Stimulated activated naive CD8-positive, alpha-beta T cell treated with anti-CD3 and anti-CD28 coated beads, Interleukin-15, Interleukin-2, amounts not matched to agents 100 ng/mL and 50 ng/mL, for 24 hours (primary cell): ENCODE measurements around the gene ASB13.

Experiments used
- H3K27ac Mint-ChIP-seq: one replicate; pipeline ENCODE4 v1.8.0; 2021; ENCODE audit warnings: mild to moderate bottlenecking, mixed read lengths
- H3K27me3 Mint-ChIP-seq: one replicate; pipeline ENCODE4 v1.8.0; 2021; ENCODE audit warnings: mixed read lengths
- H3K36me3 Mint-ChIP-seq: one replicate; pipeline ENCODE4 v1.8.0; 2021; ENCODE audit warnings: low read depth, mixed read lengths
- H3K4me1 Mint-ChIP-seq: one replicate; pipeline ENCODE4 v1.8.0; 2021; ENCODE audit warnings: low read depth, mixed read lengths
- H3K4me3 Mint-ChIP-seq: one replicate; pipeline ENCODE4 v1.8.0; 2021; ENCODE audit warnings: mild to moderate bottlenecking, mixed read lengths
- H3K9me3 Mint-ChIP-seq: one replicate; pipeline ENCODE4 v1.8.0; 2021; ENCODE audit warnings: mixed read lengths

ASB13 gene

GRCh38 chr10:5616046-5616445 lies 50.3 kb downstream of the ASB13 start:
- Mint-ChIP-seq H3K4me3 (no peak overlapping the region), H3K4me1 (no peaks in the 10 kb centered on the region), H3K9me3 (no peaks in the 10 kb centered on the region), H3K27ac (no peak overlapping the region), H3K27me3 (no peaks in the 10 kb centered on the region), H3K36me3 (no peaks in the 10 kb centered on the region)

- no peak overlapping the region for H3K27ac Mint-ChIP-seq
These were observed 51.1 kb downstream of the ASB13 start for GRCh38 chr10:5615316-5615715.

GRCh38 chr10:5614155-5614721 lies 52.2 kb downstream of the ASB13 start:
- no peak overlapping the region for H3K27ac Mint-ChIP-seq

More at GRCh38 chr10:5615316-5615715, 51.1 kb downstream of the ASB13 start:
- Mint-ChIP-seq H3K9me3 (no peaks in the 10 kb centered on the region), H3K4me3 (no peak overlapping the region), H3K4me1 (peaks cover under 1% of the 10 kb centered on the region), H3K27me3 (no peaks in the 10 kb centered on the region), H3K36me3 (no peaks in the 10 kb centered on the region)

GRCh38 chr10:5613481-5614154 lies 52.8 kb downstream of the ASB13 start:
- no peaks in the 10 kb centered on the region for H3K36me3 Mint-ChIP-seq
- no peaks in the 10 kb centered on the region for H3K9me3 Mint-ChIP-seq
- peaks cover under 1% of the 10 kb centered on the region for H3K27me3 Mint-ChIP-seq
- peaks cover 4% of the 10 kb centered on the region for H3K4me1 Mint-ChIP-seq
- no peak overlapping the region for H3K27ac Mint-ChIP-seq
- H3K4me3 Mint-ChIP-seq, result no peak overlapping the region

More at GRCh38 chr10:5614155-5614721, 52.2 kb downstream of the ASB13 start:
- Mint-ChIP-seq H3K4me3 (no peak overlapping the region), H3K27me3 (no peaks in the 10 kb centered on the region), H3K4me1 (peaks cover 4% of the 10 kb centered on the region), H3K9me3 (no peaks in the 10 kb centered on the region), H3K36me3 (no peaks in the 10 kb centered on the region)

- H3K27ac Mint-ChIP-seq, result no peak overlapping the region
These were observed 54.3 kb downstream of the ASB13 start for GRCh38 chr10:5611899-5612680.

GRCh38 chr10:5609952-5610616 lies 56.3 kb downstream of the ASB13 start:
- peaks cover 4% of the 10 kb centered on the region for H3K4me1 Mint-ChIP-seq
- H3K27me3 Mint-ChIP-seq, result peaks cover 6% of the 10 kb centered on the region
- no peak overlapping the region for H3K4me3 Mint-ChIP-seq
- H3K9me3 Mint-ChIP-seq, result no peaks in the 10 kb centered on the region
- no peak overlapping the region for H3K27ac Mint-ChIP-seq
- H3K36me3 Mint-ChIP-seq, result no peaks in the 10 kb centered on the region

More at GRCh38 chr10:5611899-5612680, 54.3 kb downstream of the ASB13 start:
- Mint-ChIP-seq H3K4me1 (peaks cover 4% of the 10 kb centered on the region), H3K9me3 (no peaks in the 10 kb centered on the region), H3K4me3 (no peak overlapping the region), H3K27me3 (peaks cover 6% of the 10 kb centered on the region), H3K36me3 (no peaks in the 10 kb centered on the region)

GRCh38 chr10:5608608-5609220 lies 57.7 kb downstream of the ASB13 start:
- Mint-ChIP-seq H3K4me3 (no peak overlapping the region), H3K9me3 (no peaks in the 10 kb centered on the region), H3K27me3 (peaks cover 6% of the 10 kb centered on the region), H3K27ac (no peak overlapping the region), H3K4me1 (peaks cover 4% of the 10 kb centered on the region), H3K36me3 (no peaks in the 10 kb centered on the region)

- H3K27me3 Mint-ChIP-seq, result peaks cover 6% of the 10 kb centered on the region
- H3K4me3 Mint-ChIP-seq, result no peak overlapping the region
- H3K9me3 Mint-ChIP-seq, result no peaks in the 10 kb centered on the region
- H3K4me1 Mint-ChIP-seq, result peaks cover 4% of the 10 kb centered on the region
- H3K36me3 Mint-ChIP-seq, result no peaks in the 10 kb centered on the region
- no peak overlapping the region for H3K27ac Mint-ChIP-seq
These were observed 58.8 kb downstream of the ASB13 start for GRCh38 chr10:5607594-5607993.

- H3K27ac Mint-ChIP-seq, result no peak overlapping the region
- peaks cover 6% of the 10 kb centered on the region for H3K27me3 Mint-ChIP-seq
- H3K4me3 Mint-ChIP-seq, result no peak overlapping the region
- H3K36me3 Mint-ChIP-seq, result no peaks in the 10 kb centered on the region
- peaks cover 4% of the 10 kb centered on the region for H3K4me1 Mint-ChIP-seq
- no peaks in the 10 kb centered on the region for H3K9me3 Mint-ChIP-seq
These were observed 59.5 kb downstream of the ASB13 start for GRCh38 chr10:5606864-5607263.

GRCh38 chr10:5606321-5606720 lies 60.1 kb downstream of the ASB13 start:
- Mint-ChIP-seq H3K27ac (no peak overlapping the region), H3K27me3 (peaks cover 6% of the 10 kb centered on the region), H3K4me3 (no peak overlapping the region), H3K9me3 (no peaks in the 10 kb centered on the region), H3K4me1 (peaks cover 4% of the 10 kb centered on the region), H3K36me3 (no peaks in the 10 kb centered on the region)

- Mint-ChIP-seq H3K27me3 (peaks cover 6% of the 10 kb centered on the region), H3K27ac (no peak overlapping the region), H3K4me1 (peaks cover under 1% of the 10 kb centered on the region), H3K36me3 (no peaks in the 10 kb centered on the region), H3K4me3 (no peak overlapping the region), H3K9me3 (no peaks in the 10 kb centered on the region)
These were observed 61.4 kb downstream of the ASB13 start for GRCh38 chr10:5604961-5605360.

GRCh38 chr10:5604236-5604925 lies 62.0 kb downstream of the ASB13 start:
- no peaks in the 10 kb centered on the region for H3K9me3 Mint-ChIP-seq
- H3K4me1 Mint-ChIP-seq, result no peaks in the 10 kb centered on the region
- no peak overlapping the region for H3K4me3 Mint-ChIP-seq
- no peak overlapping the region for H3K27ac Mint-ChIP-seq
- H3K36me3 Mint-ChIP-seq, result no peaks in the 10 kb centered on the region
- H3K27me3 Mint-ChIP-seq, result peaks cover 6% of the 10 kb centered on the region

- no peak overlapping the region for H3K27ac Mint-ChIP-seq
- no peaks in the 10 kb centered on the region for H3K4me1 Mint-ChIP-seq
- H3K27me3 Mint-ChIP-seq, result peaks cover 6% of the 10 kb centered on the region
- no peak overlapping the region for H3K4me3 Mint-ChIP-seq
- H3K9me3 Mint-ChIP-seq, result no peaks in the 10 kb centered on the region
- H3K36me3 Mint-ChIP-seq, result no peaks in the 10 kb centered on the region
These were observed 62.6 kb downstream of the ASB13 start for GRCh38 chr10:5603848-5604170.

GRCh38 chr10:5603091-5603847 lies 63.1 kb downstream of the ASB13 start:
- Mint-ChIP-seq H3K27ac (no peak overlapping the region), H3K4me3 (no peak overlapping the region), H3K4me1 (no peaks in the 10 kb centered on the region), H3K27me3 (peaks cover 2% of the 10 kb centered on the region), H3K9me3 (no peaks in the 10 kb centered on the region), H3K36me3 (no peaks in the 10 kb centered on the region)
